Calu3 (cell line): ENCODE data around the gene HOXB4. TPM values are rescaled to one million over a fixed set of nuclear protein-coding genes. Genes with fewer than 3 reads are reported as not detected.
A peak's percentile ranks its signal among the peaks of the same experiment; 100 is the strongest.

Experiments used
- BruUV-seq: library from RNA; stranded (reverse); fragments of 400-500 nt; replicated peaks from 2 replicates; lab custom pipeline; 2021; lab: Mats Ljungman, UMichigan
- CTCF ChIA-PET: fragments of 300-600 bp; sonication (Branson Sonifier 250); formaldehyde crosslinking; loops from one replicate; lab custom pipeline; 2022; ENCODE audit warnings: antibody characterized with exemption; lab: Charles Lee
- DNase-seq: peaks from one replicate; pipeline ENCODE4 v3.0.0; 2022
- H3K27ac Mint-ChIP-seq: one replicate; pipeline ENCODE4 v1.8.0; 2022; ENCODE audit warnings: mixed read lengths; ENCODE audit not compliant: unreplicated experiment
- H3K27me3 Mint-ChIP-seq: one replicate; pipeline ENCODE4 v1.8.0; 2022; ENCODE audit warnings: mixed read lengths; ENCODE audit not compliant: unreplicated experiment
- H3K36me3 Mint-ChIP-seq: one replicate; pipeline ENCODE4 v1.8.0; 2022; ENCODE audit warnings: mild to moderate bottlenecking, moderate library complexity, mixed read lengths; ENCODE audit not compliant: insufficient read depth, unreplicated experiment
- H3K4me1 Mint-ChIP-seq: one replicate; pipeline ENCODE4 v1.8.0; 2022; ENCODE audit warnings: mild to moderate bottlenecking, low read depth, mixed read lengths; ENCODE audit not compliant: unreplicated experiment
- H3K4me3 Mint-ChIP-seq: one replicate; pipeline ENCODE4 v1.8.0; 2022; ENCODE audit warnings: mild to moderate bottlenecking, low read depth, moderate library complexity, mixed read lengths; ENCODE audit not compliant: unreplicated experiment
- H3K9me3 Mint-ChIP-seq: one replicate; pipeline ENCODE4 v1.8.0; 2022; ENCODE audit warnings: low read depth, mixed read lengths; ENCODE audit not compliant: unreplicated experiment
- CTCF ChIP-seq: fragments of 200-600 bp; IDR thresholded peaks from one replicate; pipeline ENCODE4 v1.8.0; 2022; ENCODE audit warnings: antibody characterized with exemption; ENCODE audit not compliant: unreplicated experiment
- intact Hi-C: fragments of 100-400 bp; cut with micrococcal nuclease; formaldehyde crosslinking; loops from one replicate; pipeline ENCODE4 v1.10.0; 2022; ENCODE audit not compliant: unreplicated experiment
- total RNA-seq: library from RNA; stranded (reverse); gene quantifications from 2 replicates; pipeline ENCODE4 v1.2.3, GENCODE V29; 2022

The HOXB4 gene
- total RNA-seq, 1 experiment from 2014 or later: 28.0 TPM

- H3K4me3 Mint-ChIP-seq: no peak overlapping the region
- no TSS peak for BruUV-seq
- H3K27me3 Mint-ChIP-seq: peaks cover 20% of the 10 kb centered on the region
- H3K36me3 Mint-ChIP-seq: peaks cover 100% of the 10 kb centered on the region
- H3K4me1 Mint-ChIP-seq: peaks cover 54% of the 10 kb centered on the region
- peak overlapping the region; percentile 69 for H3K27ac Mint-ChIP-seq
- intact Hi-C loops: loop anchor here (5.0 kb wide), 2 partner anchors 34 to 284 kb away; no protein-coding TSS in a partner anchor
- DNase-seq: no peak
- H3K9me3 Mint-ChIP-seq: no peaks in the 10 kb centered on the region
- no peak for TF ChIP-seq CTCF
- CTCF ChIA-PET: interaction anchor here (0.6 kb wide), 1 partner anchor 260 kb away, joined by 5 read pairs; no protein-coding TSS in a partner anchor
These were observed 1.5 kb downstream of the HOXB4 start for GRCh38 chr17:48576479-48577309.

GRCh38 chr17:48575673-48576478, 2.3 kb downstream of the HOXB4 start:
- no peak for DNase-seq
- peaks cover 100% of the 10 kb centered on the region for H3K36me3 Mint-ChIP-seq
- H3K27me3 Mint-ChIP-seq: peaks cover 20% of the 10 kb centered on the region
- no peak overlapping the region for H3K4me3 Mint-ChIP-seq
- intact Hi-C loops: loop anchor here (5.0 kb wide), 2 partner anchors 34 to 284 kb away; no protein-coding TSS in a partner anchor
- no peaks in the 10 kb centered on the region for H3K9me3 Mint-ChIP-seq
- H3K27ac Mint-ChIP-seq: peak overlapping the region; percentile 66
- TF ChIP-seq CTCF: no peak
- CTCF ChIA-PET: no interaction called here
- no TSS peak for BruUV-seq
- peaks cover 59% of the 10 kb centered on the region for H3K4me1 Mint-ChIP-seq

- Mint-ChIP-seq H3K27ac (peak overlapping the region; percentile 66), H3K4me1 (peaks cover 56% of the 10 kb centered on the region), H3K27me3 (peaks cover 20% of the 10 kb centered on the region), H3K4me3 (no peak overlapping the region), H3K9me3 (no peaks in the 10 kb centered on the region), H3K36me3 (peaks cover 100% of the 10 kb centered on the region)
- CTCF ChIA-PET: interaction anchor here (1.2 kb wide), 1 partner anchor 223 kb away, joined by 3 read pairs; no protein-coding TSS in a partner anchor
- DNase-seq: no peak
- intact Hi-C loops: loop anchor here (5.0 kb wide), 2 partner anchors 33 to 283 kb away; no protein-coding TSS in a partner anchor
- no peak for TF ChIP-seq CTCF
- BruUV-seq: no TSS peak
These were observed 3.0 kb downstream of the HOXB4 start for GRCh38 chr17:48575066-48575582.

GRCh38 chr17:48574505-48575065, 3.6 kb downstream of the HOXB4 start:
- intact Hi-C loops: loop anchor here (5.0 kb wide), 2 partner anchors 32 to 282 kb away; no protein-coding TSS in a partner anchor
- H3K36me3 Mint-ChIP-seq: peaks cover 99% of the 10 kb centered on the region
- CTCF ChIA-PET: interaction anchor here (1.2 kb wide), 1 partner anchor 222 kb away, joined by 3 read pairs; no protein-coding TSS in a partner anchor
- TF ChIP-seq CTCF: no peak
- BruUV-seq: no TSS peak
- no peaks in the 10 kb centered on the region for H3K9me3 Mint-ChIP-seq
- DNase-seq: no peak
- no peak overlapping the region for H3K4me3 Mint-ChIP-seq
- H3K4me1 Mint-ChIP-seq: peaks cover 51% of the 10 kb centered on the region
- peaks cover 15% of the 10 kb centered on the region for H3K27me3 Mint-ChIP-seq
- peak overlapping the region; percentile 66 for H3K27ac Mint-ChIP-seq
